T-helper 2 cell treated with Interferon-gamma antibody and Interleukin-4, amounts not matched to agents 5 μg/mL and 100 μg/mL, for 36 hours (primary cell): ENCODE results near the gene NBPF4.
"Not testable (repeated sequence)": the region's sequence is repeated elsewhere in the genome, so short reads cannot be mapped to it uniquely, and the experiment has no call there.

ENCODE experiments used
- DNase-seq: peaks from one replicate; pipeline ENCODE4 v3.0.0; 2021; ENCODE audit warnings: low spot score
- H3K27ac Mint-ChIP-seq: one replicate; pipeline ENCODE4 v1.8.0; 2021; ENCODE audit warnings: mild to moderate bottlenecking, mixed read lengths
- H3K27me3 Mint-ChIP-seq: one replicate; pipeline ENCODE4 v1.8.0; 2021; ENCODE audit warnings: low read depth, mixed read lengths
- H3K36me3 Mint-ChIP-seq: one replicate; pipeline ENCODE4 v1.8.0; 2021; ENCODE audit warnings: low read depth, mixed read lengths
- H3K4me1 Mint-ChIP-seq: one replicate; pipeline ENCODE4 v1.8.0; 2021; ENCODE audit warnings: low read depth, mixed read lengths
- H3K4me3 Mint-ChIP-seq: one replicate; pipeline ENCODE4 v1.8.0; 2022; ENCODE audit warnings: mild to moderate bottlenecking, moderate library complexity, mixed read lengths
- H3K9me3 Mint-ChIP-seq: one replicate; pipeline ENCODE4 v1.8.0; 2021; ENCODE audit warnings: mixed read lengths

Gene NBPF4, protein sequence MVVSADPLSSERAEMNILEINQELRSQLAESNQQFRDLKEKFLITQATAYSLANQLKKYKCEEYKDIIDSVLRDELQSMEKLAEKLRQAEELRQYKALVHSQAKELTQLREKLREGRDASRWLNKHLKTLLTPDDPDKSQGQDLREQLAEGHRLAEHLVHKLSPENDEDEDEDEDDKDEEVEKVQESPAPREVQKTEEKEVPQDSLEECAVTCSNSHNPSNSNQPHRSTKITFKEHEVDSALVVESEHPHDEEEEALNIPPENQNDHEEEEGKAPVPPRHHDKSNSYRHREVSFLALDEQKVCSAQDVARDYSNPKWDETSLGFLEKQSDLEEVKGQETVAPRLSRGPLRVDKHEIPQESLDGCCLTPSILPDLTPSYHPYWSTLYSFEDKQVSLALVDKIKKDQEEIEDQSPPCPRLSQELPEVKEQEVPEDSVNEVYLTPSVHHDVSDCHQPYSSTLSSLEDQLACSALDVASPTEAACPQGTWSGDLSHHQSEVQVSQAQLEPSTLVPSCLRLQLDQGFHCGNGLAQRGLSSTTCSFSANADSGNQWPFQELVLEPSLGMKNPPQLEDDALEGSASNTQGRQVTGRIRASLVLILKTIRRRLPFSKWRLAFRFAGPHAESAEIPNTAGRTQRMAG

DNA sequence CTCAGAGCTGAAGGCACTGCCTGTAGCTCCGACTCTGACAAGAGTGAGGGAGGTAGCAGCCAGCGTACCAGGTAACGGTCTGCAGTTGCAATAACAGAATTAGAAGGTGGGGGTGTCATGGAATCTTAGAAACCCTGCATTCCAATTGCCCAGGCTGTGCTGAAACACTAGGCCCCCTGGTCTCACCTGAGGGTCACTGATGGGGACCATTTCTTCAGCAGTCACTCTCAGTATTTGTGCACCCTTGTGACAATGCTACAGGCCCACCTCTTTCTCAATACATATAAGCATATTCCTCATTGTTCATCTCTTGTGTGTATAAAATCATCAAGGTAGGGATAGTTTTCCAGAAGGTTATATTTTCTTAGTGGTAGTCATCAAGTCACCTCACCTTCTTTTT is at the start of gene NBPF4:
Gene NBPF4, minus strand, starts transcription at position 101 of the 400 bp plus-strand sequence. CDS start 315 bp downstream, outside the sequence.
- H3K4me1 Mint-ChIP-seq, H3K27me3 Mint-ChIP-seq, H3K9me3 Mint-ChIP-seq, DNase-seq, H3K36me3 Mint-ChIP-seq, H3K27ac Mint-ChIP-seq, H3K4me3 Mint-ChIP-seq: not testable (repeated sequence)

DNA sequence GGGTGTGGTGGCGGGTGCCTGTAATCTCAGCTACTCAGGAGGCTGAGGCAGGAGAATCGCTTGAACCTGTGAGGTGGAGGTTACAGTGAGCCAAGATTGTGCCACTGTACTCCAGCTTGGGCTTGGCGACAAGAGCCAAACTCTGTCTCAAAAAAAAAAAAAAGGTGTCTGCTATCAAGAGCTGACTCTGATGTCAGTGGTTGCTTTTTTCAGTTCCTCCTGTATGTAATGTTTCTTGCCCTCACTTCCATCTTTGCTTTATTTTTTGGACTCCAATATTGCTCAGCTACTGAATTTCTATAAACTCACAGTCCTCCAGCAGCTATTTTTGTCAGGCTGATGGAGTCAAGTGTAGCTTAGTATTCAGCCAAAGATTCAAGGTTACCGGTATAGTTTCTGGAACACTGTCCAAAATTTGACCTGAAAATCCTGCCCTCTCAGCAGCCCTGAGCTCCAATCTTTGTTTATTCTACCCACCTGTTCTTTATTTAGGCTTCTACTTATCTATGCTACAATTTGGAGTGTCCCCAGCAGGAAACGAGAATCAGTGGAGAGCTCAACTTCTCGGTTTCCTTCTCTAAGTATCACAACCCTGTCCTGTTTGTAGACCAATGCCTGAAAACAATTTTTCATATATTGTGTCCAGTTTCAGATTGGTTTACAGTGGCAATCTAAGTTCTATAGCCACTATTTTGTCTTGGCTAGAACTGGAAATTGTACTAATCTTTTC is 38.8 kb upstream of the NBPF4 start:
- H3K4me3 Mint-ChIP-seq, H3K9me3 Mint-ChIP-seq, DNase-seq, H3K27ac Mint-ChIP-seq, H3K36me3 Mint-ChIP-seq, H3K27me3 Mint-ChIP-seq, H3K4me1 Mint-ChIP-seq: not testable (repeated sequence)

DNA sequence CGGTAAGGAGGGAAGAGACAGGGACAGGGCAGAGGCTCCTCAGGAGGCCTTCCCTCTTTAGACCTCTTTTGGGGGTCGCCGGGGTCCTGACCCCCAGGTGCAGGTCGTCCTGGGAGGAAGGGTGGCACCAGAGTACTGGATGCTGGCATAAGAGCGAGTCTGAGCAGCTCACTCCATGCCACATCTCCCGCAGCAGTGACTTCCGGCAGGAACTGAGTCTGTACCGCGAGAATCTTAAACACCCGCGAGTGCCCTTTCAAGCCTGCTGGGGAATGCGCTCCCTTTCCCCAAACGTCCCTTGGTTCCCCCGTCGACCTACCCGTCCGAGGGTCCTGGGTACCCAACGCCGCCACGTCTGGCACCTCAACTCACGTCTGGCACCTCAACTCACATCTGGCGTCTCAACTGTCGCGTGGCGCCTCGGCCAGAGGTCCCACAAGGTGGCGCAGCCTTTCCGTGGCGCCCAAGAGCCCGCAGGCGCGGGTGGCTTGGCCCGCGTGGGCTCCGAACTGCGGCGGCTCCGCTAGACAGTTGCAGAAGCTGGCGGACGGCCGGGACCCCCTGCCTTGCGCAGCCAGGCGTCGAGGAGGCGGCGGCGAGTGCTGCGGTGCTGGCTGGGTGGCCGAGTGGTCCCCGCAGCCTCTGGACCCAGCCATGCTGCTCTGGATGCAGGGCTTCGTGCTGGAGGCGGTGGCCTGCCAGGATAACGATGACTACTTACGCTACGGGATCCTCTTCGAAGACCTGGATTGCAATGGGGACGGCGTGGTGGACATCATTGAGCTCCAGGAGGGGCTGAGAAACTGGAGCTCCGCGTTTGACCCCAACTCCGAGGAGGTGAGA is 28.8 kb upstream of the NBPF4 start:
- H3K27ac Mint-ChIP-seq, H3K4me3 Mint-ChIP-seq, H3K27me3 Mint-ChIP-seq, H3K36me3 Mint-ChIP-seq, H3K4me1 Mint-ChIP-seq, DNase-seq, H3K9me3 Mint-ChIP-seq: not testable (repeated sequence)

DNA sequence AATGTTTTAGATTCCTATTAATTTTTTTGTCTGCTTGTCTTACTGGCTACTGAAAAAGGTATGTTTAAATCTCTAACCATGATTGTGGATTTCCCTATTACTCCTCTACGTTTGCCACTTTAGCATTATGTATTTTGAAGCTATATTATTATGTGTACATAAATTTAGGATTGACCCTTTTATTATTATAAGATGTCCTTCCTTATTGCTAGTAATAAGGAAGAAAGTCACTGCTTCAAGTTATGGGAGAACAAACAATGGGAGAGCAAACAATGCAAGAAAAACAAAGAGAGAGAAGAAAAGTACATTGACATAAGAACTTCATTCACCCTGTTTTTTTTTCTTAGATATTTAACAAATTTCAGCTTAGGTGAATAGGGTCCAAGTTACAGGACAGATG is 23.2 kb upstream of the NBPF4 start:
- not testable (repeated sequence) for H3K4me3 Mint-ChIP-seq, H3K4me1 Mint-ChIP-seq, H3K27me3 Mint-ChIP-seq, DNase-seq, H3K27ac Mint-ChIP-seq, H3K36me3 Mint-ChIP-seq, H3K9me3 Mint-ChIP-seq

DNA sequence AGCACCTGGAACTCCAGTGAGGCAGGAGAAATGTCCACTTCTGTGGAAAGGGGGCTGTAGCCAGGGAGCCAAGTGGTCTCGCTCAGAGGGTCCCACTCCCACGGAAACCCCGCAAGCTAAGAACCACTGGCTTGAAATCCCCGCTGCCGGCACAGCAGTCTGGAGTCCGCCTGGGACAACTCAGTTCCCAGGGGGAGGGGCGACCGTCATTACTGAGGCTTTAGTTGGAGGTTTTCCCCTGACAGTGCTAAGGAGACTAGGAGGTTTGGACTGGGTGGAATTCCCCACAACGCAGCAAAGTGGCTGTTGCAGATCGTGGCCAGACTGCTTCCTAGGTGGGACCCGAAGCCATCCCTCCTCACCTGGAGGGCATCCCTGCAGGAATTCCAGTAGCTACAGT is 18.1 kb upstream of the NBPF4 start:
- not testable (repeated sequence) for H3K9me3 Mint-ChIP-seq, H3K36me3 Mint-ChIP-seq, H3K4me1 Mint-ChIP-seq, H3K27ac Mint-ChIP-seq, DNase-seq, H3K4me3 Mint-ChIP-seq, H3K27me3 Mint-ChIP-seq

DNA sequence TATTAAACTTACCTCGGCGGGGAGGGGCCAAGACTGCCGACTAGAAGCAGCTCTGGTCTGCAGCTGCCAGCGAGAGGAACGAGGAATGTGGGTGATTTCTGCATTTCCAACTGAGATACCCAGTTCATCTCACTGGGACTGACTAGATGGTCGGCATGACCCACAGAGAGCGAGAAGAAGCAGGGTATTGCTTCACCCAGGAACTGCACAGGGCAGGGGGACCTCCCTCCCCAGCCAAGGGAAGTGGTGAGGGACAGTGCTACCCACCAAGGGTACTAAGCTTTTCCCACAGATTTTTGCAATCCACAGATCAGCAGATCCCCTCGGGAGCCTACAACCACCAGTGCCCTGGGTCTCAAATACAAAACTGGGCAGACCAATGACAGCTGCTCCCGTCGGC is 17.6 kb upstream of the NBPF4 start:
- not testable (repeated sequence) for H3K4me1 Mint-ChIP-seq

DNA sequence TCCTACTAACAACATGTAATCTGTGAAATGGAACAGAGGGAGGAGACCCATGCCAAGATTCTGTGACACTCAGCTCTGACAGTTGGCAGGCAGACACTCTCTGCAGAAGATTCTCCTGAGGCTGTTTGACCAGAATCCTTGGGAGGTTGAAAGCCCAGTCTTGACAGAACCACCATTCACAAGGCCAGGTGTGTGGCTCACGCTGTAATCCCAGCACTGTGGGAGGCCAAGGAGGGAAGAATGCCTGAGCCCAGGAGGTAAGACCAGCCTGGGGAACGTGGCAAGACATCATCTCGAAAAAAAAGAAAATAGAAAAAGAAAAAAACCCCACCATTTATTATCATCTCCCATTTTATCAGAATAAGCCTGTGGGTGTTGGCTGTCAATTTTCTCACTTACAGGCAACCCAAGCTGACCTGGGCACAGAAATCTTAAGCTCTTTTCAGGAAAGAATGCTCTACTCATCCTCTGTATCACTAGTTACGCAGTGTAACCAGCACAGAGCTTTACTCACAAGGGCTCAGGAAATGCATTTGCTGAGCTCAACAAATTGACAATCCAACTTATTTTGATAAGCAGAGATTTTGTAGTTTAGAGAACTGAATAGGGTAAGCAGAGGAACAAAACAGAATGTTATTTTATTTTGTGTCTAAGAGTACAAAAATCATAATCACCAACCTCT is 16.8 kb upstream of the NBPF4 start:
- not testable (repeated sequence) for H3K36me3 Mint-ChIP-seq, H3K9me3 Mint-ChIP-seq, H3K27me3 Mint-ChIP-seq, H3K4me1 Mint-ChIP-seq, H3K4me3 Mint-ChIP-seq, DNase-seq, H3K27ac Mint-ChIP-seq

More for the DNA sequence above, 17.6 kb upstream of the NBPF4 start:
- not testable (repeated sequence) for H3K4me3 Mint-ChIP-seq, H3K9me3 Mint-ChIP-seq, H3K27ac Mint-ChIP-seq, DNase-seq, H3K27me3 Mint-ChIP-seq, H3K36me3 Mint-ChIP-seq

DNA sequence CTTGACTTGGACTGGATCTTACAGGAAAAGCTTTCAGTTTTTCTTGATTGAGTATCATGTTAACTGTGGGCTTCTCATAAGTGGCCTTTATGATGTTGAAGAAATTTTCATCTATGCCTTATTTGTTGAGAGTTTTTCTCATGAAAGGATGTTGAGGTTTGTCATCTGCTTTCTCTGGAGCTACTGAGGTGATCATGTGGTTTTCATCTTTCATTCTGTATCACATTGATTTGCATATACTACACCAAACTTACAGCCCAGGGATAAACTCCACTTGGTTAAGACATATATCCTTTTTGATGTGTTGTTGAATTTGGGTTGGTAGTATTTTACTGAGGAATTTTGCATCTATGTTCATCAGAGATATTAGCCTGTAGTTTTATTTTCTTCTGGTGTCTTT is 11.6 kb upstream of the NBPF4 start:
- H3K27ac Mint-ChIP-seq, DNase-seq, H3K27me3 Mint-ChIP-seq, H3K4me1 Mint-ChIP-seq, H3K36me3 Mint-ChIP-seq, H3K9me3 Mint-ChIP-seq, H3K4me3 Mint-ChIP-seq: not testable (repeated sequence)

DNA sequence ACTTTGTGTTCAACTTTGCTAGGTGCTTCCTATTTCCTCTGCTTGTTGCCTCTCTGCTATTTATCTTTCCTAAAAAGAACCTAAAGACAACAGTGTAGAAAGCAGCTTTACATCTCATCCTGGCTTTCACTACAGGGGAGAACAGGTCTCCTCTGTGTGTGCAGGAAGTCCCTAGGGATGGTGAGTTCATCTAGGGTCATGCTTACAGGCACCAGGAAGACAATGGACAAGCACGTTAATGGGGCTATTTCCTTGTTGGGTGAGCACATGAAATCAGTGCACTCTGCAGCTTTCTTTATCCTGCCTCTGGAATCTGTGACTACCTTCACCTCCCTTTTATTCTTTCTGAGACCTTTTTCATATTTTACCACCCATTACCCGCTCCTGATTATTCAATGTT is 4.5 kb downstream of the NBPF4 start:
- not testable (repeated sequence) for H3K27ac Mint-ChIP-seq, H3K27me3 Mint-ChIP-seq, DNase-seq, H3K4me1 Mint-ChIP-seq, H3K4me3 Mint-ChIP-seq, H3K9me3 Mint-ChIP-seq, H3K36me3 Mint-ChIP-seq

DNA sequence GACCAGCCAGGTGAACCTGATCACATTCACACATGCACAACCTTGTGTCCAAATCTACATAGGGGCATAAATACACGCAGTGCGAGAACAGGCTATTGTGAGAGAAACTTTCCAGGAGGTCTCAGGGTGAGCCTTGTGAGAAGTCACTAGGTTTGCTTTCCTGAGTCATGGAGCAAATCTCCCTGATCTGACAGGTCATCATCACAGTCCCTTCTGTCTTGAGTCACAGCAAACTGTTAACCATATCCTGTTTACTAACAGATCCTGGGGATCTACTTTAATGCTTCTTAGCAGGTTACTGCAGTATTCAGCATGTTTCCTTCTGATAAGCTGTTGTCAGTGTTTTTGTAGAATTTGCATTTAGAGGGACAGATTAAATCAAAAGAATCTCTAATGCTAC is 8.6 kb downstream of the NBPF4 start:
- not testable (repeated sequence) for H3K27ac Mint-ChIP-seq, H3K27me3 Mint-ChIP-seq, DNase-seq, H3K9me3 Mint-ChIP-seq, H3K4me3 Mint-ChIP-seq, H3K4me1 Mint-ChIP-seq, H3K36me3 Mint-ChIP-seq

DNA sequence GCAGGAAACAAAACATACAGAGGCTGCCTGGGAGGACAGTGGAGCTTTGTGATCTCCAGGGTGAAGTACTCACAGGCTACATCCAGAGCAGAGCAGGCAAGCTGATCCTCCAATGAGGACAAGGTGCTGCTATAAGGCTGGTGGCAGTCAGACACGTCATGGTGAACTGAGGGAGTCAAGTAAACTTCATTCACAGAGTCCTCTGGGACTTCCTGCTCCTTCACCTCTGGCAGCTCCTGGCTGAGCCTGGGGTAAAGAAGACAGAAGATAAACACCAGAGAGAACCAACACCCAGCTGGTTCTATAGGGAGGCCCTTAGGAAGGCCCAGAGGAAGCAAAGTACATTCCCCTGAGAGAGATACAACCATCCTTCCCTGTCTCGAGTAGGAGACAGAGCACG is 11.7 kb downstream of the NBPF4 start:
- not testable (repeated sequence) for DNase-seq, H3K27ac Mint-ChIP-seq, H3K4me1 Mint-ChIP-seq, H3K4me3 Mint-ChIP-seq, H3K27me3 Mint-ChIP-seq, H3K9me3 Mint-ChIP-seq, H3K36me3 Mint-ChIP-seq

DNA sequence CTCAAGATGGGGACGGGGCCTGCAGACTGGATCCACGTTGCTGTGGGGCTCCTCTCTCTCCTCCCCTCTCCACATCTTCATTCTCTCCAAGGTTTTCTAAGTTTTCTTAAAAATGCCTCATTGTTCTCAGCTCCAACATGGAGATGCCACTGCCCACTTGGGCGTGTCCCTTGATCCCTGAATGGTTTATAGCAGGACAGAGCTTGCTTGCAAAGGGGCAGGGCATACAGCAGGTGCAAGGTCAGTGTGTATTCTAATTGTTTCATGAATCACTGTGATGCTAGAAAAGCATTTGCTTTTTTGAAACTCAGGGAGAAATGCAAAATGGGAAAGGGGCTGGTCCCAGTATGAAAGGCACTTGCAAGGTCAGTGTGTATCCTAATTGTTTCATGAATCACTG is 13.9 kb downstream of the NBPF4 start:
- H3K27me3 Mint-ChIP-seq, H3K4me3 Mint-ChIP-seq, H3K9me3 Mint-ChIP-seq, DNase-seq, H3K4me1 Mint-ChIP-seq, H3K36me3 Mint-ChIP-seq, H3K27ac Mint-ChIP-seq: not testable (repeated sequence)

DNA sequence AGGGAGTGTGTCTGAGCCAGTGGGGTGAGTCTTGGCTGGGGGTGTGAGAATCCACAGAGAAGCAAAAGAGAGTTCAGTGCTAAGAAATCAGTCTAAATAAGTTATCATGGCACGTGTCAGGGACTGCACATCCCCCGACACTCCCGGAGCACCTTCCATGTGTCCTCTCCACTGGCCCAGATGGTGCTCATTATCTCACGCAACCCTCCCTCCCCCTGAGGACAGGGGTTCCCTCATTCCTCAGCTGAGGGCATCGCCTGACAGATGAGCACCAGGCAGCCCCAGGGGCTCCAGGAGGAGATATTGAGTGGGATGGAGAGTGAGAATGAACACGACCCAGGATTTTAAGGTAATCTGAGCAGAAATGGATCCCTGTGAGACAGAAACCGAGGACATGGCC is 16.1 kb downstream of the NBPF4 start:
- not testable (repeated sequence) for H3K4me1 Mint-ChIP-seq, H3K27ac Mint-ChIP-seq, H3K36me3 Mint-ChIP-seq, H3K27me3 Mint-ChIP-seq, H3K9me3 Mint-ChIP-seq, H3K4me3 Mint-ChIP-seq, DNase-seq
